ENCODE data around the gene ENOX1.

ENOX1 gene

GRCh38 chr13:43433691-43434141 lies 353.1 kb downstream of the ENOX1 start:
- TF ChIP-seq TAF1 (IDR thresholded peaks at IDR 0.05; ENCODE audit: borderline replicate concordance, insufficient read depth, low read length) (no peak), REST (IDR thresholded peaks at IDR 0.05; ENCODE audit: insufficient read depth in 1 of 2, low read depth in 2 of 2, low read length in 2 of 2) (no peak), SIN3A (IDR thresholded peaks at IDR 0.05; ENCODE audit: borderline replicate concordance, insufficient read depth, low read length) (no peak), FOXP2 (optimal IDR thresholded peaks at IDR 0.05; ENCODE audit: borderline replicate concordance, extremely low read depth, extremely low read length, insufficient read depth) (no peak), POLR2AphosphoS5 (IDR thresholded peaks at IDR 0.05; ENCODE audit: low read depth, low read length) (no peak)

GRCh38 chr13:43432958-43433357 lies 353.8 kb downstream of the ENOX1 start:
- TF ChIP-seq REST (IDR thresholded peaks at IDR 0.05; ENCODE audit: insufficient read depth in 1 of 2, low read depth in 2 of 2, low read length in 2 of 2) (no peak), SIN3A (IDR thresholded peaks at IDR 0.05; ENCODE audit: borderline replicate concordance, insufficient read depth, low read length) (no peak), POLR2AphosphoS5 (IDR thresholded peaks at IDR 0.05; ENCODE audit: low read depth, low read length) (no peak), TAF1 (IDR thresholded peaks at IDR 0.05; ENCODE audit: borderline replicate concordance, insufficient read depth, low read length) (no peak), FOXP2 (optimal IDR thresholded peaks at IDR 0.05; ENCODE audit: borderline replicate concordance, extremely low read depth, extremely low read length, insufficient read depth) (no peak)

GRCh38 chr13:43431841-43432240 lies 354.9 kb downstream of the ENOX1 start:
- TF ChIP-seq TAF1 (IDR thresholded peaks at IDR 0.05; ENCODE audit: borderline replicate concordance, insufficient read depth, low read length) = no peak
- no peak for TF ChIP-seq POLR2AphosphoS5 (IDR thresholded peaks at IDR 0.05; ENCODE audit: low read depth, low read length)
- TF ChIP-seq SIN3A (IDR thresholded peaks at IDR 0.05; ENCODE audit: borderline replicate concordance, insufficient read depth, low read length) = no peak
- TF ChIP-seq FOXP2 (optimal IDR thresholded peaks at IDR 0.05; ENCODE audit: borderline replicate concordance, extremely low read depth, extremely low read length, insufficient read depth) = no peak

GRCh38 chr13:43431290-43431716 lies 355.5 kb downstream of the ENOX1 start:
- TF ChIP-seq POLR2AphosphoS5 (IDR thresholded peaks at IDR 0.05; ENCODE audit: low read depth, low read length) = no peak
- TF ChIP-seq FOXP2 (optimal IDR thresholded peaks at IDR 0.05; ENCODE audit: borderline replicate concordance, extremely low read depth, extremely low read length, insufficient read depth) = no peak
- no peak for TF ChIP-seq SIN3A (IDR thresholded peaks at IDR 0.05; ENCODE audit: borderline replicate concordance, insufficient read depth, low read length)
- no peak for TF ChIP-seq REST (IDR thresholded peaks at IDR 0.05; ENCODE audit: insufficient read depth in 1 of 2, low read depth in 2 of 2, low read length in 2 of 2)
- TF ChIP-seq TAF1 (IDR thresholded peaks at IDR 0.05; ENCODE audit: borderline replicate concordance, insufficient read depth, low read length) = no peak

GRCh38 chr13:43428545-43429296 lies 358.1 kb downstream of the ENOX1 start:
- no peak for TF ChIP-seq SIN3A (IDR thresholded peaks at IDR 0.05; ENCODE audit: borderline replicate concordance, insufficient read depth, low read length)
- no peak for TF ChIP-seq POLR2AphosphoS5 (IDR thresholded peaks at IDR 0.05; ENCODE audit: low read depth, low read length)
- TF ChIP-seq REST (IDR thresholded peaks at IDR 0.05; ENCODE audit: insufficient read depth in 1 of 2, low read depth in 2 of 2, low read length in 2 of 2) = no peak
- TF ChIP-seq TAF1 (IDR thresholded peaks at IDR 0.05; ENCODE audit: borderline replicate concordance, insufficient read depth, low read length) = no peak
- TF ChIP-seq FOXP2 (optimal IDR thresholded peaks at IDR 0.05; ENCODE audit: borderline replicate concordance, extremely low read depth, extremely low read length, insufficient read depth) = no peak

Data from PFSK-1 (cell line).